ENCODE data around the gene WWTR1. TPM values are rescaled to one million over a fixed set of nuclear protein-coding genes. Genes with fewer than 3 reads are reported as not detected.

Gene WWTR1
- total RNA-seq, 1 experiment from 2014 or later = 87.6 TPM

DNA sequence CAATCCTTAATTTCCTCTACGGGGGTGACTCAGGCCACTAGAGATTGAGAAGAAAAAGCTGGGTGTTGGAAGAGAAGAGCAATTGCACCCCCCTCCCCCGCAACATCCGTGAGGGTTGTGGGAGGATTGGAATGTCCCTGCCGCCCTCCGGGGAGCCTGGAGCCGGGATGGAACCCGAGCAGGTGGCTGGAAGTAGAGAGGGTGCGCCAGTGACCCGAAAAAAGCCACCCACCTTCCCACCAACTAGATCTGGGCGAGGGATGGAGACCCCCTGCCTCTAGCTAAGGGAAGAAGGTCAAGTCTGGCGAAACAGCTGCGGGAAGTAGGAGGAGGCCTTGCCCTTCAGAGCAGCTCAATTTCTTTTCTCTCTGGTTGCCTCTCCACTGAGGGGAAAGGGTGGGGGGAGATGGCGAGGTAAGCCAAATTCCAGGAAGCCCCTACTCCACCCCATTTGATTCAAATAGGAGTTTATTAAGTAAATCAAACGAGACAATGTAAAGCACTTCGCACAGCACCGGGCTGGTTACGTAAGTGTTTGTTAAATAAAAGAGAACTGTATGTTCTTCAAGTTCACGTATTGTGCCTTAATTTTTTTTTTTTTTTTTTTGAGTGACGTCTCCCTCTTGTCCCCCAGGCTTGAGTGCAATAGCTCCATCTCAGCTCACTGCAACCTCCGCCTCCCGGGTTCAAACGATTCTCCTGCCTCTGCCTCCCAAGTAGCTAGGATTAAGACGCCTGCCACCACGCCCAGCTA is 1.1 kb upstream of the WWTR1 start:
- in situ Hi-C loops (cut with HindIII; ENCODE audit: low pct_unique_long_range_greater_than_20kb, low sequenced_read_pairs) = no loop called here
- no peak for DNase-seq (ENCODE audit: low read depth, low spot score)

DNA sequence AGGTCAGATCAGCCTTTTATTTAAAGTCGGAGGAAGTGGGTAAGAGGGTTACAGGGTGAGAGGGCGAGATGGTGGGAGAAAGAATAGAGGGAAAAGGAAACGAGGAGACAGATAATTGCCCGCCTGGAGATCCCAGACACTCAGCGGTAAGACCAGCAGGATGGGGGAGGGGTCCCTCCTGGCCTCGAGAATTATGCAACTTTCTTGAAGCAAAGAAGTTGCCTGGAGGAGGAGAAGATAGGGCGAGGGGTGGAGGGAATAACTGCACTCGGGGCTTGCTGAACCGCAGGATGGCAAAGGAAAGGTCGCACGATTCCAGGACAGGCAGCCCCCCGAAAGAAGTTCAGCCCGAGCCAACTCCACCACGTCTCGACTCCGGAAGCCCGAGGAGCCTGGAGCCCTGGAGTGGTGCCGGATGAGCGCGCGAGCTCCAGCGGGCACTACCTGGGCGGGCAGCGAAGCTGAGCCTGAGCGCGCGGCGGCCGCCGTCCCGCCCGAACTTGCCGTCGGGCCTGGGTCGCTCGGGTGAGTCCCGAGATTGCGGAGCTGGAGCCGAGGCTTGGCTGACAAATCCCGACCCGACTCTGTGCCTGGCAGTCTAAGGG is 402 bp downstream of the WWTR1 start:
- peak; percentile 67 for DNase-seq (ENCODE audit: low read depth, low spot score)

DNA sequence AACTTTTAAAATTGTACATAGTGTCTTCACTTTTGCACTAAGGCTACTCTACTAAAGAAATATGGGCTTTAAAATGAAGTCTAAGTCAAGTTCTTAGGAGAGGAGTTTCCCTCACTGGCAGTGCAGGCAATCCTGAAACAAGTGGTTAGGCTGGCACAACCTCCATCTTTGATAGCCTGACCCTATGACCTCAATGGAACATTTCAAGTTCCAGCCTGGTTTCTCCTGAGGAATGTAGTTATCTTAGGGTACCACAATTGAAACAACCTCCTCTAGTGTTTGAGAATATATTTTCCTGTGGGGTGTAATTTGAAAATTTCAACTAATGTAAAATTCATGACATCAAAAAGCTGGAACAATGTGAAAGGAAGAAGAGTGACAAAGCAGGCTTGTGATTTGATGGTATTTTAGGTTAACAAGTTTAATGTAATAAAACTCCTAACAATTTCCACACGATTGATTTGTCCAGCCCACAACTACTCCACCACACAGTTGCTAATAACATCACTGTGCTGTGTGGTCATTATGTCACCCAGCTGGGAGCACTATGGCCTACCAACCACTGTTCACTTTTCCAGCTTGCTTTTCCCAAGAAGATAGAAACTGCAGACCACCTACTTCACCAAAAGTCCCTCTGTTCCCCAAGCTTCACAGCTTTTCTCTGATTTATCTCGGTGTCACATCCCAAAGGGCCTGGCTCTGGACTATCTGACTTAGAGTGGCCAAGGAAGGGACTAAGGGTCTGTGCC is 1.8 kb downstream of the WWTR1 start:
- in situ Hi-C loops (cut with HindIII; ENCODE audit: low pct_unique_long_range_greater_than_20kb, low sequenced_read_pairs) = no loop called here
- no peak for DNase-seq (ENCODE audit: low read depth, low spot score)

More for the DNA sequence above, 402 bp downstream of the WWTR1 start:
- in situ Hi-C loops (cut with HindIII; ENCODE audit: low pct_unique_long_range_greater_than_20kb, low sequenced_read_pairs) = no loop called here

DNA sequence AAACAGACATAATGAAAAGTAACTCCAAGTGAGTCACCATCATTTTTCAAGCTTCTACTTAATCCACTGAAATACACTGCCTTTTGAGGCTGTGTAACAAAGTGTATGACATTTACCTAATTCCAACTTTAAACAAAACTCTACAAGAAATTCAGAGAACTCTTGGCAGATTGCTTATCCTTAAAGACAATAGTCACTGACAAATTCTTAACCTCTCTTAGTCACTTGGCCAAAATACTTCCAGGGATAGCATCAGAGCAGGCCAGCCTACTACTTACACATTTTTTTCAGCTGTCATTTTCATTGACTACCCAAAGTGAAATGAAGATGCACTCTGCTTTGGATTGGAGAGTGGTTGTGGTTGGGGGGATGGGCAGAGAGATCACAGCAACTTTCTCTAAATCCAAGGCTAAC is 3.6 kb downstream of the WWTR1 start:
- DNase-seq (ENCODE audit: low read depth, low spot score) = no peak
- in situ Hi-C loops (cut with HindIII; ENCODE audit: low pct_unique_long_range_greater_than_20kb, low sequenced_read_pairs) = no loop called here

DNA sequence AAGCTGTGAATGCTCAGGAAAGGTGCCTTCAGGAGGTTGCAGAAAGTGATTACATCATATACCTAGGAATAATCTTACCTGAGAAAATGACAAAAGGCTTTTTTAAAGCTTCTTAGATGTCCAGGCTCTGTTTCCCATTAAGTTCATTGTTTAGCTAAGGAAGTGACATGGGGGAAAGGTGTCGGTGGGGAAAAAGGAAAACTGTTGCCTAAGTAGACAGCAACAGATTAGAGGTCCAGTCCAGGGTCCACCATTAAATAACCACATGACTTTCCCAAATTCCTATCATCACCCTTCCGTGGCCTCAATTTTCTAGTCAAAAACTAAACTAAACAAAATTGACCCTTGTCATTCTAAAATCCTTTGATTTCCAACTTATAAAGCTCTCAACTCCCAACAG is 4.3 kb downstream of the WWTR1 start:
- DNase-seq (ENCODE audit: low read depth, low spot score) = no peak
- in situ Hi-C loops (cut with HindIII; ENCODE audit: low pct_unique_long_range_greater_than_20kb, low sequenced_read_pairs) = no loop called here

DNA sequence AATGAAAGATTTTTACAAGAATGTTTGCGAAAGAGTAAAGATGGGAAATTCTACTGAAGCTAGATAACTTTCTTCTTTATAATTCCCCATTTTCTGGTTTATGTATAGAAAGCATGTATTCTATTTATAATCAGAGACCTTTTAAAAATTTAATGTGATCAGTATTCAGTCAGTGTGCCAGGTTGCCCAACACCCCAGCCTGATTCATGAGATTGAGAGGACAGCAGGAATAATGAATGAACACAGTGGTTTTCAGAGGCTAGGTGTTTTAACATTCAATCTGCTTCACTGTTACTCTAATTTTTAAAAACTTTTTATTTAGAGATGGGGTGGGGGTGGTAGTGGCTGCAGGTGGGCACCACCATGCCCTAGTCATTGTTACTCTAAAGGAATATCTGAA is 4.7 kb downstream of the WWTR1 start:
- DNase-seq (ENCODE audit: low read depth, low spot score) = no peak
- in situ Hi-C loops (cut with HindIII; ENCODE audit: low pct_unique_long_range_greater_than_20kb, low sequenced_read_pairs) = no loop called here

DNA sequence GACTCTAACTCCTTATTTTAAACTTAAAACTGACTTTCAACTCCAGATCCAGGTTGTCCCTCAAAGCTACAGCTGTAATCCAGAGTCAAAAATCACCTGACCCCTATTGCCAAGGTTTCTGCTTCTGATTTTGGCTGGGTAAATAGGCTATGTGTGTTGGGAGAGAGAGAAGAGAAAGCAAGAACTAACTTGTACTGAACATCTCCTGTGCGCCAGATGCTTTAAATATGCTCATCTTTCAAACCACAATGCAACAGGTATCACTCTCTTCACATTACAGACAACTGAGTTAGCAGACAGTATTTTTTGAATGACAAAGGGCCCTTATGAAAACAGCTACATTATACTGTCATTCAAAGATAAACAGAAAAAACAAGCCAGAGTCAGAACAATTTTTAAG is 7.0 kb downstream of the WWTR1 start:
- in situ Hi-C loops (cut with HindIII; ENCODE audit: low pct_unique_long_range_greater_than_20kb, low sequenced_read_pairs) = no loop called here
- DNase-seq (ENCODE audit: low read depth, low spot score) = no peak

DNA sequence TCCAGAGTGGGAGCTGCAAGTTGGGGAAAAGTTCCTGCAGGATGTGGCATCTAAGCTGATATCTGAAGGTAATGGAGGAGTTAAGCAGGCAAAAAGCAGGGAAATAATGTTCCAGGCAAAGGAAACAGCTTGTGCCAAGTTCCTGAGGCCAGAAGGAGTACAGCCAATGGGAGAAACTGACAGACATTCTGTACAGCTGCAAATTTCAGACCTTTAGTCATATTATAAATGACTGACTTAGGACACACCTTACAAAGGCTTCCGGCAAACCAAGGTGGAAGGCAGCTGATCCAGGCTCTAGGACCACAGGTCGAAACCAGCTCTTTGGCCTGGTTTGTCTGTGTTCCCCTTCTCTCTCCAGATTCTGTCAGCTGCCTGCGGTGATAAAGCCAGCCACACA is 9.3 kb downstream of the WWTR1 start:
- in situ Hi-C loops (cut with HindIII; ENCODE audit: low pct_unique_long_range_greater_than_20kb, low sequenced_read_pairs) = no loop called here
- no peak for DNase-seq (ENCODE audit: low read depth, low spot score)

DNA sequence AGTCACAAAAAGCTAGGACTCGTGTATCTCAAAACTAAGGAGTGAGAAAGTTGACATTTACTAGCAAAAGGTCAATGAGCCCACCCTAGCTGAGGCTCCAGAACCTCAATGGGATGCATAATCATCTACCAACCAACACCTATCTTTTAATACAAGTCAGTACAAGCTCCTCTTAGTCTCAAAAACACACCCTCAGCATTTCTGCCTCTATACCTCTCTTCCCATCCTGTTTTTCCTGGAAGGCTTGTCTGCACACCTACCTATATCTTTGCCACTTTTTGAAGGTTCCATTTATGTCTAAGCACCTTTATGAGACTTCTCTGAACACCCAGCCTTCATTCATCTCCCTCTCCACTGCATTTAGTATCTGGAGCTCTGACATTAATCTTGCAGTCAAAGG is 10.0 kb downstream of the WWTR1 start:
- in situ Hi-C loops (cut with HindIII; ENCODE audit: low pct_unique_long_range_greater_than_20kb, low sequenced_read_pairs) = no loop called here
- no peak for DNase-seq (ENCODE audit: low read depth, low spot score)

DNA sequence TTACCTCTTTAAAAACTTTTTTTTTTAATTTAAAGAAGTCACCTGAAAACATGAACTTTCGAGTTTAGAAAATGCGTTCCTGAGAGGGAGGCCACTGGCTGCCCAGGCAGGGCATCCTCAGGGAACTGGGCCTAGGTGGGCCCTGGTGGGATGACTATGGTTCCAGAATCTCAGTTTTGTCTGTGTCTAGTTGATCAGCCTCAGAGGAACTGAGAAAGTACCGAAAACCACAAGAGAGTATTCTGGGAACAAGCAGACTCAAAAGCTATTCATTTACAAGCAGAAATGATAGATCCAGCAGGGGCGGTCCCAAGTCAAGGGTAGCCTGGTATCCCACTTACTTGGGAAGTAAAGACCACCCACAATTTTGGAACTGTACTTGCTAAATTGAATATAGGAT is 10.5 kb downstream of the WWTR1 start:
- in situ Hi-C loops (cut with HindIII; ENCODE audit: low pct_unique_long_range_greater_than_20kb, low sequenced_read_pairs) = no loop called here
- no peak for DNase-seq (ENCODE audit: low read depth, low spot score)

DNA sequence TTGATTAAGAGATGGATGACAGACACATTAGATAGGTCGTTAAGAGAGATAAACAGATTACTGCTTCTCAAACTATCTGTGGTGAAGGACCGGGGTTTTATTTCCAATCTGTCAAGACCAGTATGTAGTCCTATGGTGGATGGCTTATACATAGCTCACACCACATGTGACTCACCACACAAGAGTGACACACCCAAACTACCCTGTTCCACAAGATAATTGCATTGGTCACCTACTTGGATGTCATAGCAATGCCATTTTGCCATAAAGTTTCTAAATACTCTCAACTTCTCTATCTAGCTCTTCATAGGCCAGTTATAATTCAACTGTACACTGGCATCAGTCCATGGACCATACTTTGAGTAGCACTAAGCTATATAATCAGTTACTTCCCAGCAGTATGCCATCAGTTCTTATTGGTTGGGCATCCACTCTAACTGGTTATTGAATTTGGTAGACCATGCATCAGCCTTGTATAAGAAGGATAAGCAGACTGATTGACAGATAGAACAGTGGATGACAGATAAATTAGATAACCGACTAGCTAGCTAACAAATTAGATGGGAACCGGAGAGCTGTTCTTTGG is 11.6 kb downstream of the WWTR1 start:
- in situ Hi-C loops (cut with HindIII; ENCODE audit: low pct_unique_long_range_greater_than_20kb, low sequenced_read_pairs) = no loop called here
- no peak for DNase-seq (ENCODE audit: low read depth, low spot score)

DNA sequence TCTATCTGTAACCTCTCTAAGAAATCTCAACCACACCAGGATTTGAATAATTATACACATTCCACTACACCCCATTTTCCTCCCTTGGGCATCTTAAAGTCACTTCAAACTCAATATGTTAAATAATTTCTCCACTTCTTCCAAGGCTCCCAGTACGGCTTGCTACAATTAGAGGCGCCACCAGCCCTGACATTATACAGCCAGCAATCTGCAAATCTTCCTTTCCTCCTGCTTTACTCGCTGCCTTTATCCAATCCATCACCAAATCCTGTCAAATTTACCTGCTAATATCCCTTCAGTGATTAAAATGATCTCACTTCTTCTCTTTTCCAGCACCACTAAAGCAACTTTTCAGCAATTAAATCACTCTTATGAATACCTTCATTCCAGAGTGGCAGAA is 13.9 kb downstream of the WWTR1 start:
- in situ Hi-C loops (cut with HindIII; ENCODE audit: low pct_unique_long_range_greater_than_20kb, low sequenced_read_pairs) = no loop called here
- no peak for DNase-seq (ENCODE audit: low read depth, low spot score)

DNA sequence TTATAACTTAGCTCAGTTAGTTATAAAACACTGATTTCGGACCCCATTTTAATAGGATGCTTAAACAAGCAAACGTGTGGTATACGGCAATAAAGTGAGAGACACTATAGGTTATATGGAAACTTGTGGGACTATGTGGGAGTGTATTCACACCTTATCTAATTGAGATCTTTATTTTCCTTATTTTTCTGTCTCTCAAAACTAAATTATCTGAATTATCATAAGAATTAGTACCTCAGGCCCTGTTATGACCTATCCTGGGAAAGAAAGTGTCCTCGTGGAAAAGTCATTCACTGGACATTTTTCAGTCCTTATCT is 14.4 kb downstream of the WWTR1 start:
- DNase-seq (ENCODE audit: low read depth, low spot score) = no peak
- in situ Hi-C loops (cut with HindIII; ENCODE audit: low pct_unique_long_range_greater_than_20kb, low sequenced_read_pairs) = no loop called here

DNA sequence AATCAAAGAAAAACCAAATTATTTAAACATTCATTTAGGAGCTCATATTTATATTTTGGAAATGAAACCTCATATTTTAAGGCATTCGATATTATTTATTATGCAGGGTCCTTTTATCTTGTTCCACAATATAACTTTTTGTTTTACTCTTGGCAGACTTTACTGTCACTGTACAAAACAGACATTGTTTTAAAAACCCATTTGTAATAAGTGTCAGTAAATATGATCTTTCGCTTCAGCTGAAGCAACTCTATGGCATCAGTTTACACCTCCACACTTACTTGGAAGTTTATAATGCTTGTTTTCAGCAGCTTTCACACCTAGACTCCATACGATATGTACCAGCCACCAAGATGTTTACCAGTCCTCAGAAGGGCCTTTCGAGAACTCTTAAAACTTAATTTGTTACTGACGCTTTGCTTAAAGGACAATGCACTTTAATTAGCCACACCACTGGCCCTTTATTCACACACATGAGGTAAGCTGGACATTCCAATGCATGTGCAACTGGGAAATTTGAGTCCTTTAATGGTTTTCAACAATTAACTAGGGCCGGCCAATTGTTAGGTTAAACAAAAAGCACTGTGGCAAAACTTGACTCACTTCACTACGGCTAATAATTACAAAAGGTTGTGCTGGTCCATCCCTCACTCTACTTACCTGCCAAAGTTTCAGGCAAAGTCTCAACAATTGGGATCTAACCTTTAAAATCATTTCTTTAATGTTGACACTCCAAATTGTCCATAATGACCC is 16.7 kb downstream of the WWTR1 start:
- DNase-seq (ENCODE audit: low read depth, low spot score) = peak; percentile 78
- in situ Hi-C loops (cut with HindIII; ENCODE audit: low pct_unique_long_range_greater_than_20kb, low sequenced_read_pairs) = no loop called here

DNA sequence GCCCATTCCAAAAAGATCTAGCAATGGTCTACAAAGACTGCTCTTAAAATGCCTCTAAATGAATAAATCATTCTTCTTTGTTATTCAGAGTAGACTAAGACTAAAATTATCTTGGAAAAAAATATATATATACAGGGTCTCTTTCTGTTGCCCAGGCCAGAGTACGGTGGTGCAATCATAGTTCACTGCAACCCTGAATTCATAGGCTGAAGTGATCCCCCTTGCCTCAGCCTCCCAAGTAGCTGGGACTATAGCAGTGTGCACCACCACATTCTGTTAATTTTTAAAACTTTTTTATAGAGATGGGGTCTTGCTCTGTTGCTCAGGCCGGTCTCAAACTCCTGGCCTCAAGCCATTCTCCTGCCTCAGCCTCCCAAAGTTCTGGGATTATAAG is 18.7 kb downstream of the WWTR1 start:
- in situ Hi-C loops (cut with HindIII; ENCODE audit: low pct_unique_long_range_greater_than_20kb, low sequenced_read_pairs) = no loop called here

DNA sequence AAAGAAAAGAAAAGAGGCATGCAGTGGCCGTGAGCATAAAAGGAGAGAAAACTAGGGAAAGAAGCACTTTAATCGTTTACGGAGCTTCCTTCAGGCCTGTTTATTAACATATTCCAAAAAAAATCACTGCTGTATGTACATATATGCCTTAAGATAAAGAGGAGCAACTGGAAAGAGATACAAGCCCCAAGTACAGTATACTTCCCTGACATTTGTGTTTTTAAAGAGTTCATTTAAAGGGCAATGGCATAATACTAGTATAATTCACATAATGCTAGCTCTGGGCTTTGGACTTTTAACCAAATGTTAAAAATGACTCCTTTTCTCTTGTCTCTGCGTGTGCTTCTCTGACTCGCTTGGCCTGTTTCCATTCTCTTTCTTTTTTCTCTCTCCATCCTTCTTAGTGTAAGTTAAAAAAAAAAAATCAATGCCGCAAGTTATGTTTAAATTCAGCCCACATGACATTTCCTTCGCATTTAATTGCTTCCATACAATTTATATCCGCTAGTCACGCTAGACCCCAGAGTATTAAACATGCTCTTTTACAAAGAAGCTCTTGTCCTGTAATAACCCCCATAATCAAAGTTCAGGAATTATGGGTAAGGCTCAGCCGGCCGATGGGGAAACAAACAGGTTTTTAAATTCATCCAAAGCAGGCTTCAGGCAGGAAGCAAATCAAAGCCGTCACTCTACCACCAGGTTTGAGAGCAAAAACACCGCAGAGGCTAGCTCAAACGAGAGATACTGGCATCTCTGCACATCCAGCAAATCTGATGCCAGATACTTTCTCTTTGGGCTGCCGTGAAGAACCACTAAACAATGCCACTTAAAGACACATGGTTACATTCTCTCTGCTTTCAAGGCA is 19.4 kb downstream of the WWTR1 start:
- in situ Hi-C loops (cut with HindIII; ENCODE audit: low pct_unique_long_range_greater_than_20kb, low sequenced_read_pairs) = no loop called here
- DNase-seq (ENCODE audit: low read depth, low spot score) = peak; percentile 99

More for the DNA sequence above, 18.7 kb downstream of the WWTR1 start:
- DNase-seq (ENCODE audit: low read depth, low spot score) = no peak

DNA sequence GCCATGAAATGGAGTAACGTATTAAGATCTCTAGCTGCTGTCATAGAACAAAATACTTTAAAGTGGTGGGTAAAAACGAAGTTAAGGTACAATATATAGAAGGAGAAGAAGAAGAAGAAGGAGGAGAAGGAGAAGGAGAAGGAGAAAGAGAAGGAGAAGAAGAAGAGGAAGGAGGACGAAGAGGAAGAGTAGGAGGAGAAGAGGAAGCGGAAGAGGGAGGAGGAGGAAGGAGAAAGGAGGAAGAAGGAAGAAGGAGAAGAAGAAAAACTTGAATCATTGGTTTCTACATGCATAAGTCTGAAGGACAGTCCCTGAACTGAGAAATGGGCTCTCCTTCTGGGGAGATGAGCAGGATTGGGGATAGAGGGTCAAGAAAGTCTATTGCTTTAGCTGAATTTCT is 22.4 kb downstream of the WWTR1 start:
- DNase-seq (ENCODE audit: low read depth, low spot score) = no peak
- in situ Hi-C loops (cut with HindIII; ENCODE audit: low pct_unique_long_range_greater_than_20kb, low sequenced_read_pairs) = no loop called here
